Neural cell (in vitro differentiated cells): Measurements from ENCODE around the gene RHOF. TPM values are rescaled to one million over a fixed set of nuclear protein-coding genes. Genes with fewer than 3 reads are reported as not detected.

ENCODE experiments used
- H2AFZ ChIP-seq: fragments of 200-600, 300-800 bp; sonication (generic), shearing (Covaris generic); 2 replicates; pipeline ENCODE4 v1.6.0; 2014; ENCODE audit warnings: low read depth, mild to moderate bottlenecking, antibody characterized with exemption, low read length, moderate library complexity
- H3F3A ChIP-seq: fragments of 200-600 bp; shearing (Covaris generic); 2 replicates; pipeline ENCODE4 v1.6.1; 2016; ENCODE audit warnings: mild to moderate bottlenecking, moderate library complexity, mixed read lengths, antibody characterized with exemption, low read length; ENCODE audit not compliant: insufficient read depth, poor library complexity, severe bottlenecking
- H3K27ac ChIP-seq: fragments of 200-600, 300-800 bp; sonication (generic), shearing (Covaris generic); 2 replicates; pipeline ENCODE4 v1.5.1; 2014; ENCODE audit warnings: mild to moderate bottlenecking, low read length, moderate library complexity
- H3K27me3 ChIP-seq: fragments of 300-800, 200-600 bp; sonication (generic), shearing (Covaris generic); 2 replicates; pipeline ENCODE4 v1.6.0; 2014; ENCODE audit warnings: mild to moderate bottlenecking, low read depth, low read length, moderate library complexity; ENCODE audit not compliant: insufficient read depth
- H3K36me3 ChIP-seq: fragments of 300-800, 200-600 bp; sonication (generic), shearing (Covaris generic); 2 replicates; pipeline ENCODE4 v1.5.1; 2014; ENCODE audit warnings: mild to moderate bottlenecking, antibody characterized with exemption, low read length, moderate library complexity; ENCODE audit not compliant: insufficient read depth
- H3K4me2 ChIP-seq: fragments of 300-800, 200-600 bp; sonication (generic), shearing (Covaris generic); 2 replicates; pipeline ENCODE4 v1.6.0; 2014; ENCODE audit warnings: mild to moderate bottlenecking, low read length
- H3K4me3 ChIP-seq: fragments of 300-800, 200-600 bp; sonication (generic), shearing (Covaris generic); 2 replicates; pipeline ENCODE4 v1.5.1; 2014; ENCODE audit warnings: mild to moderate bottlenecking, low read length, moderate library complexity
- H3K79me2 ChIP-seq: fragments of 200-600 bp; shearing (Covaris generic); replicated peaks from 2 replicates; pipeline ENCODE4 v1.6.0; 2014; ENCODE audit warnings: mild to moderate bottlenecking, low read length, moderate library complexity; ENCODE audit not compliant: insufficient read depth
- H3K9ac ChIP-seq: fragments of 300-800, 200-600 bp; sonication (generic), shearing (Covaris generic); 2 replicates; pipeline ENCODE4 v1.6.1; 2016; ENCODE audit warnings: mild to moderate bottlenecking, low read length, mixed read lengths
- H3K9me2 ChIP-seq: fragments of 200-600 bp; shearing (Covaris generic); 2 replicates; pipeline ENCODE4 v1.6.1; 2016; ENCODE audit warnings: mild to moderate bottlenecking, low read length, mixed read lengths; ENCODE audit not compliant: insufficient read depth
- H3K9me3 ChIP-seq: fragments of 200-600, 300-800 bp; sonication (generic), shearing (Covaris generic); 2 replicates; pipeline ENCODE4 v1.6.1; 2016; ENCODE audit warnings: mild to moderate bottlenecking, mixed run types, low read length, moderate library complexity, mixed read lengths
- H4K20me1 ChIP-seq: fragments of 200-600 bp; shearing (Covaris generic); 2 replicates; pipeline ENCODE4 v1.6.1; 2016; ENCODE audit warnings: mild to moderate bottlenecking, mixed run types; ENCODE audit not compliant: insufficient read depth
- EP300 ChIP-seq: fragments of 450-650 bp; conservative IDR thresholded peaks from 2 replicates; pipeline ENCODE4 v1.6.1; 2014; ENCODE audit warnings: antibody characterized with exemption, mild to moderate bottlenecking, moderate library complexity; ENCODE audit not compliant: poor library complexity, severe bottlenecking
- EZH2 ChIP-seq: fragments of 200-600, 300-800 bp; shearing (Covaris generic), sonication (generic); IDR thresholded peaks from 2 replicates; pipeline ENCODE4 v1.6.1; 2014; ENCODE audit warnings: antibody characterized with exemption, low read length, borderline replicate concordance, mild to moderate bottlenecking; ENCODE audit not compliant: insufficient read depth, poor library complexity, severe bottlenecking
- MXI1 ChIP-seq: fragments of 450-650 bp; conservative IDR thresholded peaks from 2 replicates; pipeline ENCODE4 v1.6.1; 2014; ENCODE audit warnings: antibody characterized with exemption, mild to moderate bottlenecking; ENCODE audit not compliant: poor library complexity, severe bottlenecking
- POLR2AphosphoS5 ChIP-seq: IDR thresholded peaks from 2 replicates; pipeline ENCODE4 v1.6.1; 2012
- RAD21 ChIP-seq: fragments of 450-650 bp; conservative IDR thresholded peaks from 2 replicates; pipeline ENCODE4 v1.6.1; 2014; ENCODE audit warnings: antibody characterized with exemption, mild to moderate bottlenecking, moderate library complexity
- SMC3 ChIP-seq: fragments of 450-650 bp; conservative IDR thresholded peaks from 2 replicates; pipeline ENCODE4 v1.6.1; 2014; ENCODE audit warnings: antibody characterized with exemption, mild to moderate bottlenecking, moderate library complexity; ENCODE audit not compliant: poor library complexity
- TAF1 ChIP-seq: IDR thresholded peaks from 2 replicates; pipeline ENCODE4 v1.6.1; 2012; ENCODE audit warnings: low read depth
- polyA plus RNA-seq: library from polyadenylated mRNA; depleted of rRNA; stranded (reverse); fragments of >200 nt; gene quantifications from 2 replicates; pipeline ENCODE4 v1.2.3, GENCODE V29; 2014
- TF ChIP-seq, protein P1 (sequence below): IDR thresholded peaks from 2 replicates; pipeline ENCODE4 v1.6.1; 2012; ENCODE audit warnings: borderline replicate concordance
- TF ChIP-seq, protein P2 (sequence below): fragments of 450-650 bp; IDR thresholded peaks from 2 replicates; pipeline ENCODE4 v1.5.1; 2014; ENCODE audit warnings: antibody characterized with exemption, mild to moderate bottlenecking, moderate library complexity; ENCODE audit not compliant: poor library complexity, severe bottlenecking

RHOF gene
- polyA plus RNA-seq, 1 donor from 2014 or later = 14.7 TPM

DNA sequence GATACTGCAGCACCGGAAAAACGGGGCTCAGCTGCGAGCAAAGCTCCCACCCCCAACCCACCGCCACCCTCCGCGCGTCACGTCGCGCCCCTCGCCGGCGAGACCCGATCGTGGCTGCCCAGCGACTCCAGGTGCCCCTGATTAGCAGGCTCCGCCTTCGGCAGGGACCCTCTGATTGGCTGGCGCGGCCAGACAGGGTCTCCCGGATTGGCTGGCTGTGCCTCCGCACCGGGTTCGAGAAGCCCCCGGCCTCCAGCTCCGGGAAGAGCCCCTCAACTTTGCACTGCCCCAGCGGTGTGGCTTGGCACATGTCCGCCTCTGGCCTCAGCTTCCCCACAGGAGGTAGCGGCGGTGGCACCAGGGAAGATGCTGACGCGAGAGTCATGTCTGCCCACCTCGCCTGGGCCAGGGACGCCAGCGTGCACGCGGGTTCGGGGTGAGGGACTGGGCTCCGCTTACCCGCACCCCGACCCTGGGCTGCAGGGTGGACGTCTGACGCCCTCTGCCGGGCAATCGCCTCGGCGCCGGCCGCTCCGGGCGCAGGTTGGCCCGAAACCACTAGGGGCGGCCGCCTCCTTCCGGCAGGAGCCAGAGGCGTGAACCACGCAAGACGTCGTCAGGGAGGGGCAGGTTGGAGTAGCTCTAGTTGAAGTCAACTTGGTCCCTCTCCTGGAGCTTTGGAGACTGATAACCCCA, 498 bp upstream of the RHOF start:
- Histone ChIP-seq H3F3A (no peaks in the 10 kb centered on the region), H3K9me2 (no peaks in the 10 kb centered on the region), H3K27me3 (peaks cover 11% of the 10 kb centered on the region), H3K27ac (peak overlapping the region; percentile 56), H2AFZ (no peak overlapping the region), H3K4me3 (peak overlapping the region; percentile 62), H3K9ac (peak overlapping the region; percentile 28), H3K9me3 (no peaks in the 10 kb centered on the region), H3K4me2 (peak overlapping the region; percentile 37), H4K20me1 (peaks cover 35% of the 10 kb centered on the region), H3K79me2 (peaks cover 25% of the 10 kb centered on the region), H3K36me3 (no peaks in the 10 kb centered on the region)
- TF ChIP-seq EP300 = no peak
- no peak for TF ChIP-seq TAF1
- TF ChIP-seq POLR2AphosphoS5 = peak; percentile 22
- TF ChIP-seq RAD21 = peak; percentile 74
- TF ChIP-seq, protein P1, sequence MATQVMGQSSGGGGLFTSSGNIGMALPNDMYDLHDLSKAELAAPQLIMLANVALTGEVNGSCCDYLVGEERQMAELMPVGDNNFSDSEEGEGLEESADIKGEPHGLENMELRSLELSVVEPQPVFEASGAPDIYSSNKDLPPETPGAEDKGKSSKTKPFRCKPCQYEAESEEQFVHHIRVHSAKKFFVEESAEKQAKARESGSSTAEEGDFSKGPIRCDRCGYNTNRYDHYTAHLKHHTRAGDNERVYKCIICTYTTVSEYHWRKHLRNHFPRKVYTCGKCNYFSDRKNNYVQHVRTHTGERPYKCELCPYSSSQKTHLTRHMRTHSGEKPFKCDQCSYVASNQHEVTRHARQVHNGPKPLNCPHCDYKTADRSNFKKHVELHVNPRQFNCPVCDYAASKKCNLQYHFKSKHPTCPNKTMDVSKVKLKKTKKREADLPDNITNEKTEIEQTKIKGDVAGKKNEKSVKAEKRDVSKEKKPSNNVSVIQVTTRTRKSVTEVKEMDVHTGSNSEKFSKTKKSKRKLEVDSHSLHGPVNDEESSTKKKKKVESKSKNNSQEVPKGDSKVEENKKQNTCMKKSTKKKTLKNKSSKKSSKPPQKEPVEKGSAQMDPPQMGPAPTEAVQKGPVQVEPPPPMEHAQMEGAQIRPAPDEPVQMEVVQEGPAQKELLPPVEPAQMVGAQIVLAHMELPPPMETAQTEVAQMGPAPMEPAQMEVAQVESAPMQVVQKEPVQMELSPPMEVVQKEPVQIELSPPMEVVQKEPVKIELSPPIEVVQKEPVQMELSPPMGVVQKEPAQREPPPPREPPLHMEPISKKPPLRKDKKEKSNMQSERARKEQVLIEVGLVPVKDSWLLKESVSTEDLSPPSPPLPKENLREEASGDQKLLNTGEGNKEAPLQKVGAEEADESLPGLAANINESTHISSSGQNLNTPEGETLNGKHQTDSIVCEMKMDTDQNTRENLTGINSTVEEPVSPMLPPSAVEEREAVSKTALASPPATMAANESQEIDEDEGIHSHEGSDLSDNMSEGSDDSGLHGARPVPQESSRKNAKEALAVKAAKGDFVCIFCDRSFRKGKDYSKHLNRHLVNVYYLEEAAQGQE = no peak
- TF ChIP-seq, protein P2, sequence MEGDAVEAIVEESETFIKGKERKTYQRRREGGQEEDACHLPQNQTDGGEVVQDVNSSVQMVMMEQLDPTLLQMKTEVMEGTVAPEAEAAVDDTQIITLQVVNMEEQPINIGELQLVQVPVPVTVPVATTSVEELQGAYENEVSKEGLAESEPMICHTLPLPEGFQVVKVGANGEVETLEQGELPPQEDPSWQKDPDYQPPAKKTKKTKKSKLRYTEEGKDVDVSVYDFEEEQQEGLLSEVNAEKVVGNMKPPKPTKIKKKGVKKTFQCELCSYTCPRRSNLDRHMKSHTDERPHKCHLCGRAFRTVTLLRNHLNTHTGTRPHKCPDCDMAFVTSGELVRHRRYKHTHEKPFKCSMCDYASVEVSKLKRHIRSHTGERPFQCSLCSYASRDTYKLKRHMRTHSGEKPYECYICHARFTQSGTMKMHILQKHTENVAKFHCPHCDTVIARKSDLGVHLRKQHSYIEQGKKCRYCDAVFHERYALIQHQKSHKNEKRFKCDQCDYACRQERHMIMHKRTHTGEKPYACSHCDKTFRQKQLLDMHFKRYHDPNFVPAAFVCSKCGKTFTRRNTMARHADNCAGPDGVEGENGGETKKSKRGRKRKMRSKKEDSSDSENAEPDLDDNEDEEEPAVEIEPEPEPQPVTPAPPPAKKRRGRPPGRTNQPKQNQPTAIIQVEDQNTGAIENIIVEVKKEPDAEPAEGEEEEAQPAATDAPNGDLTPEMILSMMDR = peak; percentile 99
- TF ChIP-seq MXI1 = peak; percentile 76
- TF ChIP-seq SMC3 = peak; percentile 76
- no peak for TF ChIP-seq EZH2

DNA sequence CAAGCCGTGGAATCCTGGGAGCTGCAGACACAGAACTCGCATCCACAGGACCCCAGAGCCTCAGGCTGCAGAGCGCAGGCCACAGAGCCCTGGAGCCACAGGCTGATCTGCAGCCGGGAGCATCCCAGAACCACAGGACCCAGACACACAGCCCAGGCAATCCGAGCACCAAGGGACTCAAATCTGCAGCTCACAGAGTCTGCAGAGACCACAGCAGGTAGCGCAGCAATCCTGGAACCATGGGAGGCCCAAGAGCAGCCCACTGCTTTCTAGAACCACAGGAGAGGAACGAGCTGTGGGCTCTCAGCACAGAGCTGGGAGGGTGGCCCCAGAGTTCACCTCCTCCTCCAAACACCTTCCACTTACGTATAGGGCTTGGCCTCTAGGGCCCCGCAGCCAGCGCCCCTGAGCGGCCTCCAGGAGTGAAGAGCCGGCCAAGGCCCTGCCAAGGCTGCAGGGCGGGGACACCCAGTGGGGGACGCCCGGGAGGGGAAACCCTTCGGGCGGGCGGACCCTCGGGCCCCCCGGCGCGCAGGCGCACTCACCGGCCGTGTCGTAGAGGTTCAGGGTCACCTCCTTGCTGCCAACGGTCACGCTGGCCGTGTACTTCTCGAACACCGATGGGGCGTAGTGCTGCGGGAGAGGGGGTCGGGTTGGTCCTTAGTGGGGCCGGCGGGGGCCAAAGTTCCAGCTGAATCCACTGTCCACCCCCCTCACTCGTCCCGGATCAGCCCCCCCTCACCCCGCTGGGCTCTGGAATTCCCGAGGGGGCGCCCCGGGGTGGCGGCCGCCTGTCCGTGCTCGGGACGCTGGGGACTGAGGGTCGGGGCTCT, 665 bp downstream of the RHOF start:
- Histone ChIP-seq H3K79me2 (peaks cover 13% of the 10 kb centered on the region), H3K9me3 (no peaks in the 10 kb centered on the region), H3F3A (no peaks in the 10 kb centered on the region), H3K27ac (no peak overlapping the region), H3K36me3 (no peaks in the 10 kb centered on the region), H4K20me1 (peaks cover 23% of the 10 kb centered on the region), H3K27me3 (peaks cover 11% of the 10 kb centered on the region), H3K4me3 (peak overlapping the region; percentile 62), H2AFZ (no peak overlapping the region), H3K9me2 (no peaks in the 10 kb centered on the region), H3K9ac (no peak overlapping the region), H3K4me2 (no peak overlapping the region)
- no peak for TF ChIP-seq TAF1
